Hypothalamus (tissue), 51 donors: ENCODE measurements around the gene CRYGN.
A peak's percentile ranks its signal among the peaks of the same experiment; 100 is the strongest.

ENCODE experiments used
- DNase-seq, 51 donors: peaks; one replicate each; lab custom pipeline; 2025; lab: John Stamatoyannopoulos, UW

The CRYGN gene

DNA sequence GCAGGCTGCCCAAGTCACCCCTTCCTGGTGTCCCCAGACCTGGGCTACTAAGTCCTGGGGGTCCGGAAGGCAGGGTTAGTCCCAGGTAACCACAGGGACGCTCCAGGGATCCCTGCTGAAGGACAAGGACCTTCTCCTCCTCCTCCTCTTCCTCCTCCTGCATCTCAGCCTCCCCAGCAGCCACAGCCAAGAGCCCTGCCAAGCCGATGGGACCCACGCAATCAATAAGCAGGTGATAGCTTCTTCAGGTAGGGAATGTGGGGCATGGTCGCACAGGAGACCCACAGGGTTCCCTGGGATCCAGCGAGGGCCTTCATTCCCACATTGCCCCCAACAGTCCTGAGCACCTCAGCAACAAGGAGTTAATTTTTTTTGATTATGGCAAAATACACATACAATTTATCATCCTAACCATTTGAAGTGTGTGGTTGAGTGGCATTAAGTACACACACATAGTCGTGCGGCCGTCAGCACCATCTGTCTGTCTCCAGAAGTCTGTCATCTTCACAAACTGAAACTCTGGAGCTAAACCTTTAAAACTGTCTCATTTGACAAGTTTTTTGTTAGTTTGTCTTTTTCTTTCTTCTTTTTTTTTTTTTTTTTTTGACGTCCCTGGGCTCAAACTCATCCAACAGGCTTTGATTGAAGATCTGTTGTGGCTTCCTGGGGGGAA lies 12.1 kb downstream of the CRYGN start:
- DNase-seq = no peak

DNA sequence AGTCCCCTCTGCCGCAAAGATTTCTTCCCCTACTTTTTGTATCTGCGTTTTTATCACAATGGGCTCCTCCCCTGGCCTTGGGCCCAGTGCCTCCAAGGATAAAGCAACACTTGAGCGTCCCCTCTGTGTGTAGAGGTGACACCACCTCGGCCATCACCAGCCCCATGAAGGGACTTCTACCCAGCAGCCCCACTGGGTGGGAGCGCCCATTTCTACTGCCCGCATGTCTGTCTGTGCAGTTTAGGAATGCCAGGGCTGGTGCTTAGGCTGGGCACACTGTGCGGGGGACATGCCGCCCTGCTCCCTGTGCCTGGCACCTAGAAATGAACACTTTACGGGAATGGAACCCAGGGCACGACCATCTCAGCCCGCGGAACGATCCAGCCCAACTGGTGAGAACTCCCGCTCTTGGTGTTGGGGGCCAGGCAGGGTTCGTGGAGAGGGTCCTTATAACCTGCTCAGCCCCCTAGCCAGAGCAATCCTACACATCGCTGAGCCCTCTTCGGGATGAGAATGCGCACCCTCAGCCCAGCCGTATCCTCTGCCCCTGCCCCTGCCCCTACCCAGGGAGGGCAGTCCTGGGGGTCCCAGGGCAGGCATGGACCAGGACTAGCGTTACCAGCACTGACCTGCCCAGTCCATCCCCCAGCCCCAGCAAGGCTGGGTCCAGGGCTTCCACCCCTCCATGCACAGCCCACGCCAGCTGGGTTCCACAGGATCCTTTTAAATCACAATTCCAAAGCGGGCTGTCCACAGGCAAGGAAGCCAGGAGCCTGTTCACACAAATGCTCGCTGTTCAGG lies 12.8 kb downstream of the CRYGN start:
- no peak for DNase-seq

DNA sequence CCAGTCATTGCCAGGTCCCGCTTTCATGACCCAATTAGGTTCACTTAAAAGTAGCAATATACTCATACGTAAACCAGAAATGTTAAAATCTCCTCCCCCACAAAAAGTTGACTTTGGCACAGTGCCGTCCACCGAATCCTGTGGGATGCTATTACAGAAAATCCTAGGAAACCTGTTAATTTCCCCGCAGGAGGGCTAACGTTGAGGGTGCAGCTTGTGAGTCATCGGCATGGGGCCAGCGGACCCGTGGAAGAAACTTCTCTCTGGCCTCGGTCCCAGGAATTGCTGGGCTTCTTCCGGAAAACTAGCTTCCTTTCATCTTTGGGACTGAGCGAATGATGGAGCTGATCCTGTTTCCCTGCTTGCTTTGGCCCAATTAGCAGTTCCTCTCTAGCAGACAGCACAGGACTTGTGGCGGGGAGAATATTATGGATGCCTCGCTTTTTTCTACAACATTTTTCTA lies 13.5 kb downstream of the CRYGN start:
- DNase-seq = peak in 8 of 51 donors; percentile 9 to 54 (median 32)

DNA sequence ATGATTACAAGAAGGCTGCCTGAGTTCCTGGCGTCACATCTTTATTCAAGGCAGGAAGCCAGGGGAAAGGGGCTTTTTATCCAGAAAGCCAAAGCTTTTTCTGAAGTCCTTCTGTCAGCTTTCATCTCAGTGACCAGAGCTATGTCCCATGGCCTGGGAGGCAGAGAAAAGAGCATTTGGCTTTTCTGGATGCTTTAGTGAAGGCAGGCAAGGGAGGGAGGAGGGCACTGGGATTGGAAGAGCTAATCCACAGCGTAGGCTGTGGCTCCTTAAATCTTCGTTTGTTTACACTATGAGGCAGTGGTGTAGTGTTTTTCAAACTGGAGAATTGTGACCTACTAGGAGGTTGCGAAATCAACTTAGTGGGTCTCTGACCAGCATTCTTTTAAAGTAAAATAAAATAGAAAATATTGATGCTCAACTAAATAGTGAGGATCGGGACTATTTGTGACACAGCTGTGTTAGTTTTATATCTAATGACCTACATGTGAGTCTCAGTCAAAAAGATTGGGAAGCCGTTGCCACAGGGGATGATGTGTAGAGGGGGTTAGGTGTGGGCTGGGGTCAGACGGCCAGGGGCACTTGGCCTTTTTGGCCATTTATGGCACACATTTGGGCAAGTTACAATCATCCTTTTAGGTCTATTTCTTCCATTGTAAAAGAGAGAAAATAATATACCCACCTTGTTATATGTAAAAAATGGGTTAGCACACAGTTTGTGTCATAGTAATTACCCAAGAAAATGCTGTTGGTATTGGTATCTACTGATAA lies 14.1 kb downstream of the CRYGN start:
- no peak for DNase-seq

DNA sequence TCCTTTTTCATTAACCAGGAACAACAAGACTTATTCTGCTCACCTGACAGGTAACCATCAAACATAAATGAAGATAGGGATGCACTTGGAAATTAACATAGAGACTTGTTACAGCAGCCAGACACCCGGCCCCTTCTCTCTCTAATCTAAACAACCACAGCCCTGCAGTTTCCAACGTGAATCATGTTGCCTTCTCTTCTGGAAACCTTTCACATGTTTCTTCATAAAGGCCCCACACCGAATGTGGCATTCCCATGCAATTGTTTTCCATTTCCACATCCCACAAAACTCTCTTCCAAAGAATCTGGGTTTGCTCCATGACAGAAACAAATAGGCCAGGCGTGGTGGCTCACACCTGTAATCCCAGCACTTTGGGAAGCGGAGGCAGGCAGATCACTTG lies 15.1 kb downstream of the CRYGN start:
- no peak for DNase-seq

DNA sequence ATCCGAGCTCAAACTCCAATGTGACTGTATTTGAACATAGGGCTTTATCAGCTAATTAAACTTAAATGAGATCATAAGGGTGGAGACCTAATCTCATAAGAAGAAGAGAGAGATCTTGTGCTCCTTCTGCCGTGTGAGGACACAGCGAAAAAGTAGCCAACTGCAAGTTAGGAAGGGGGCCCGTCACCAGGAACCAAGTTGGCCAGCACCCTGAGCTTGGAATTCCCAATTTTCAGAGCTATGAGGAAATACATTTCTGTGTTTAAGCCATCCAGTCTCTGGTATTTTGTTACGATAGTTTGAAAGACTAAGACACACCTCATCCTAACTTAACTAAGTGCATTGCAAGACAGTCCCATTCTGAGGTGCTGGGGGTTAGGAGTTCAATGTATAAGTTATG lies 16.0 kb downstream of the CRYGN start:
- no peak for DNase-seq

DNA sequence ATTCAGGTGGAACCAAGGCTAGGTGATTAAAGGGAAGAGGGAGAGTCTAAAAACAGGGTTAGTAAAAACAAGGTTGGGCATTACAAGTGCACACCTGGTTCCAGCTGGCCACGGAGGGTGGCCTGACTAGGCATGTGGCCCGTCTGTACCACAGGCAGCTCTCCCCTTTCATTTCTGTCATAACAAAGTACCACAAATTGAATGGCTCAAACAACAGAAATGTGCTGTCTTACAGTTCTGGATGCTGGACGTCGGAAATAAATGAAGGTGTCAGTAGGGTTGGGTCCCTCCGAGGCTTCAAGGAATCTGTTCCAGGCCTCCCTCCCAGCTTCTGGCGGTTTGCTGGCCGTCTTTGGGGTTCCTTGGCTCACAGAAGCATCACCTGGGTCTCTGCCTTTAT lies 16.7 kb downstream of the CRYGN start:
- no peak for DNase-seq

DNA sequence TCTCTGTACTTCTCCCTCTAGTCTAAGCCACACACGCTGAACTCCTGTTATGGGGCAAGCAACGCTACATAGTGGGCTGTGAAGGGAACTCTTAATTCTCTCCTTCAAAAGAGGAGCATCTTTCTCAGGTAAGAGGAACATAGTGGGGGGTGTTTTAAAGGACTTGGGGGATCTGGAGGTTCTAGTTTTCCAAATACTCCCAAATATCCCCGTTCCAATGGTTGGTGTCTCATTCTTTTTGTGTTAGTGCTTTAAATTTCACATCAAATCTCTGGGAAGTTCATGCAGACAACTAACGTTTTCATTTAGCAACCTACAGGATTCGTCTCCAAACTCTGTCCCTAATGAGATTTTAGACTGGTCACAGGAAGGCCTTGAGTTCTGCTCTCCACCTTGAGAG lies 17.7 kb downstream of the CRYGN start:
- DNase-seq = no peak

DNA sequence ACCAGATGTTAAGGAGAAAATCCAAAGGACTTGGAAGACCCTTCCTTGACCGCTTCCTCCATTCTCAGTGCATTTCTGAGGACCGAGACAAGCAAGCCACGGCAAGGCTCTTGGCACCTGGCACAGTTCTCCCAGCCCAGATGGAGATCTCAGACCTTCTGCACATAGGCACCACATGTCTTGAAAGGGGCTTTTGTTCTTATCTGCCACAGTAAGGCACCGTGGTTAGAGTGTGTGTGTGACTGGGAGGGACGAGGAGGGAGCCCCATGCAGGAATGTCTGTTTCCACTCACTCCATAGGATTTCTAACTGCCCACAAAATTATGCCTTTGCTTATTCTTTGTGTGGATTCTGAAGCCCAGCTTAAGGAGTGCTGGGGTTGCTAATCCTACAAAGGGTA lies 19.8 kb downstream of the CRYGN start:
- no peak for DNase-seq

DNA sequence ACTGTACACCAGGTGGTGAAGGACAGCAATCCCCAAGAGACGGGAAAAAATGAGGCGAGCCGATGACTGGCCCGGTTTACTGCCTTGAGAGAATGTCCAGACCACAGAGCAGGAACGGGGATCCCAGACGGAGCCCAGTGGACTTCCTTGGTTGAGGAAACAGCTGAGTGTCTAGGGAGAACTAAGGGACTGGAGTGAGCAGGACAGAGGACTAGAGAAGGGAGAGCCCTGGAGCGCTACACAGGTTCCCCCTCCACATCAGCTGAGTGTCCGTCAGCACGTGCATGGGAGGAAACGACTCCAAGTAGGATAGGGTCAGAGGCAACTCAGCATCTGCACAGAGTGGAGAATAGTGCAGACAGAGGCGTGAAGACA lies 23.0 kb downstream of the CRYGN start:
- DNase-seq = no peak

DNA sequence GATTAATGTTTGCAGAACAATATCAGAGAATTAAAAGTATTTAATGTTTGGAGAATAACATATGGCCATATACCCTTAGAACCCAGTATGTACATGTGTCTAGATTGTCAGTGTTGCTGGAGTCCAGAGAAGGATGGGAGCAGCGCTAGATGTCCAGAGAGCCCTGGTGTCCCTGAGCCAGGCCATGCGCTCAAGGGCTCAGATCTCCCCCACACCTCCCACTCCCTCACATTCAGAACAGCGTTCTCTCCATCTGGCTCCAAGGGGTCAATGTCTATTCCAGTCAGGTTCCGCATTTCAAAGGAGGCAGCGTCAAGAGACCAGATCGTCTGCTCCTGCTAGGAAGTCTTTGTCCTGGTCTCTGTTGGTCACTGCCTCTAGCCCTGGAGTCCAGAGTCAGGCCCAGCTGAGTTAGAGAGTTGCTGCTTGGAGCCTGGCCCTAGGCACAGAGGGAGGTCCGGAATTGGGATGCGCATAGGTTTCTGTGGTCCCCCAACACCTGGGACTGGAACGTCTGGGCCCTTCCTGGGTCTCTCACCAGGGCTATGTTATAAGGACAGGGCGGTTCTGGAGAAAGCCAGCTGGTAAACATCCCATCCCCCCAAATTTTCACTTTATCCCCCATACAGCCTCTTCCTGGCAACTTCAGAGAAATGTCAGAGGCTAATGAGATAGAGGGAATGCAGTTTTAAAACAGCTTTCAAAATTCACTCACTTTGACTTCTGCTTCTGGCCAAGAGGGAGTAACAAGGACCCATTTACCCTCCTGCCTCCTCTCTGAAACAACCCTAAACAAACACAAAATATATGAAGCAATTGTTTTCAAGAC lies 23.6 kb downstream of the CRYGN start:
- no peak for DNase-seq

DNA sequence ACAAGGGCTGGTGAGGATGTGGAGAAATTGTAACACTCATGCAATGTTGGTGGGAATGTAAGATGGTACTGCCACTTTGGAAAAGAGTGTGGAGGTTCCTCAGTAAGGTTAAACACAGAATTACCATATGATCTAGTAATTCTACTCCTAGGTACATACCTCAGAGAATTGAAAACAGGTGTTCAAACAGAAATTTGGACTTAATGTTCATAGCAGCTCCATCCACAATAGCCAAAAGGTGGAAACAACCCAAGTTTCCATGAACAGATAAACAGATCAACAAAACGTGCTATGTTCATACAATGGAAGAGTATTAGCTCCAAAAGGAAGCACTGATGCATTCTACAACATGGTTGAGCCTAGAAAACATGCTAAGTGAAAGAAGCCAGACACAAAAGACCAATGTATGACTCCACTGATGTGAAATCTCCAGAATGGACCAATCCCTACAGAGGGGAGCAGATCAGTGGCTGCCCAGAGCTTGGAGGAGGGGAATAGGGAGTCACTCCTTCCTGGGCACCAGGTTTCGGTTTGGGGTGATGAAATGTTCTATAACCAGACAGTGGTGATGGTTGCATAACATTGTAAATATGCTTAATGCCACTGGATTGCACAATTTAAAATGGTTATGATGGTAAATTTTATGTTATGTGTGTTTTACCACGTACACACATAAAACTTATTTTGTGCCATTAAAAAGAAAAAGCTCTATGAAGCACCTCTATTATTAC lies 24.4 kb downstream of the CRYGN start:
- DNase-seq = no peak

DNA sequence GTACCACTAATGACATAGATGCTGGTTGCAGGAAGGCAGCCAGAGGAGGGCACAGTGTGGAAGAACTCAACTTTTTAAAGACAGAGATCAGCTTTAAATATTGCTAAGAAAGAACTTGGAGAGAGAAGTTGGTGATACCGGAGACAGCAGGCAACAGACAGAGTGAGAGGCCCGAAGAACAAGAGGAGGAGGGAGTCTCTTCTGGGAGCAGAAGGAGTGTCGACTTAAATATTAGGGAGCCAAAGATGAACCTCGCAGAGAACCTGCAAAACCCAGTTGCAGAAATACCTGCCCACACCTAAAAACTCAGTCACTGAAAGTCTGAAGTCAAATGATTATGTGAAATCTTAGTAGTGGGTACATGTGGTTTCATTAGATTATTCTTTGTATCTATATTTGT lies 26.7 kb downstream of the CRYGN start:
- DNase-seq = no peak

DNA sequence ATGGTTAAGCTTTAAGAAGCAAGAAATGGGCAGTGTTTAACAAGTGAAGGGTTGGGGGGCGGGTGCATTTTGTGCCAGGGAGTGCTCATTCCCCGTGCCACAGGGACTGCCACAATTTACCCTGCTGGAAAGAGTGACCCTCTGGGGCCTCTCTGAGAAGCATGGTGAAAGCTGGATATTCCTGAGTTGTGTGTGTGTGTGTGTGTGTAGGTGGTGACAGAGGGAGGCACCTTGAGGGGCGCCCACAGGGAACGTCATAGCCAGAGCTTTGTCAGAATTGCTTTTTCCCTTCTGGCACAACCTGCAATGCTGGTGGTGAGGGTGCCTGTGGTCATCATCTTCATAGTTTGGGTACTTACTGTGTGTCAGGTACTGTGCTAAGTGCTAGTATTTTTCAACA lies 27.6 kb downstream of the CRYGN start:
- DNase-seq = no peak

DNA sequence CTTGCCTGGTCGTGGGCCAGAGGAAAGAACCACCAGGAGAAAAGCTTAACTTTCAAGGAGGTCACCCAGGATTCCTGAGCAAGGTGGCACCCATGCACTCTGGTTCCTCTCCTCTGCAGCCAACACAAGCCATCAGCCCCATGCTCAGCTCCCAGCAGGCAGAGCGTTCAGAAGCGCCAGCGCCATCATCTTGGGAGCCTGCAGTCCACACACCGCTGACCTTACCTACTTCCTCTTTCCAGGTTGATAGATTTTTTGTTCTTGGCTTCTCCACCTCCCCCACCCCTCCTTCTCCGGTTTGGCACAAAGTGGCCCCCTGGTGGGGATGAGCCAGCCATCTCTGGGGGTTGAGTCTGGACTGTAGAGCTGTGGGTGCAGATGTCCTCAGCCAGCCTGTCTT lies 28.4 kb downstream of the CRYGN start:
- DNase-seq = no peak

DNA sequence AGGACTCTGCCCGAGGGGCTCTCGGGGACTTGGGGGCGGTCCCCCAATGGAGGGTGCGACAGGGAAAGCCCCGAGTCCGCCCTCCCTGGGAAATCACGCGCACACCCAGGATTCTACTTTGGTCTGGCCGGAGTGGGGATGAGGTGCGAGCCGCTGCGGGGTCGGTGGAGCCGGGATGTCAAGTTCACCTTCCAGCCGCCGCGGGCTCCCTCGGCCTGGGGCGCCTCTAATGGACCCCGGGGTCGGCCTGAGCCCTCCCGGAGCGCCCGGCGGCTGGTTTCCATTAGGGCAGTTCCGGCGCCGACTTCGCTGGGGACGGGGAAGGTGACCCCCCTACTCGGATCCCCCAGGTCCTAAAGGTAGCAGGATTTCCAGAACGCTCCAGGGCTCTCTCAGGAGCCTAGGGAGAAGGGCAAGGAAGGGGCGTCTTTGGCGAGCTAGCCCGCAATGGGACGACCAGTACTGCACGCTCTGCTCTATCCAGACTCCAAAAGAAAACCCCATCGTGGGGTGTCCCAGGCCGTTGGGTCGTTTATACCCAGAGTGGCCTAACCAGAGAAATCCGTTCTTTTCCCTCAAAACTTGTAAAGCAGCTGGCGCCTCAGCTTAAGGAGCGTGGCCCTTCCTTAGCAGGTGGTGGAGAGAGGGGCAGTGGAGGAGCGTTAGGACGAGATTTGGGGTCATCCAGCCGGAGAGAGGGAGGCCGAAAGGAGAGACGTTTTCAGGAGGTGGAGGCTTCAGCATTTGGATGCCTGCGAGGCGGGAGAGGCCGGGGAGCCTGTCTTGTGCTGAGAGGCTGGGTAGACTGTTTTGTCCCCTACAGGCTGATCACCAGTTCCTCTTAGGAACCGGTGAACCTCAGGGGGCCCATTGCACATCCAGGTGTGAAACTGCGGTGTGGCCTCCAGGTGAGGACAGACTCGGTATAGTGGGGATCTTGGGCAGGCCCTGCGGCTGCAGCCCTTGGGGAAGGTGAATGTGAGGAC lies 29.2 kb downstream of the CRYGN start:
- DNase-seq = peak in 2 of 51 donors; percentile 6 to 18

DNA sequence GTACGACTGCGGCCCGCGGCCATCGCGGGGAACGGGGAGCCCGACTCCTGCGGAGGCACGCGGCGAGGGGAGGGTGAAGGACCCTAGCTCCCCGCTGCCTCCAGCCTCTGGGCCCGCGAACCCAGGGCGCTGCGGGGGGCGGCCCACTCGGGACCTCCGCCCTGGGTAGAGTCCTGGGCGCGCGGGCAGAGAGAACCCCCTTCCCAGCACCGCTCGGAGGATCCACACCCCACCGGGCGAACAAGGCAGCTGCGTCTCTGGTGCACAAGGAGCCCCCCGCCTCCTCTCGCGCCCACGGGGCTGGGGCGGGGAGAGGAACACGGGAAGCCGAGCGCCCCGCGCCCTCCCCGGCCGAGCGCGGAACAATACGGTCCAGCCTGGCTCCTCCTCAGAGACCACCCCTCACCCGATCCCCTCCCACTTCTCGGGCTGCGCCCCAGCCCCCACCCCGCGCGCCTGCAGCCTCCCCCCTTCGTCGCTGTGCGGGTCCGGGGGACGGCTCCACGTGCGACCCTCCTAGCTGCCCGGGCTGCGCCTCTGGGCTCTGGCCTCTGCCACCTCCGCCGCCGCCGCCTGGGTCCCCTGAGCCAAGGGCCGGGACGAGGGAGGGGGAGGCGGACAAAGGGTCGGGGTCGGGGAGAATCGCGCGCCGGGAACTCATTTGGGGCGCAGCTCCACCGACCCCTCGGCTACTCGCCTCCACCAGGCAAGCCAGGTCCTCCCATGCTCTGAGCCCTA lies 30.1 kb downstream of the CRYGN start, which contains the start of gene WDR86:
Gene WDR86, minus strand, starts transcription at position 372 of the 738 bp plus-strand sequence. CDS start 449 bp downstream, outside the sequence.
- no peak for DNase-seq
